OCI-LY3 (cell line): Measurements from ENCODE around the gene DAB2.

Source experiments
- H2AFZ ChIP-seq: fragments of 200-600, 300-600 bp; shearing (Covaris generic); 2 replicates; pipeline ENCODE4 v1.6.0; 2014; ENCODE audit warnings: antibody characterized with exemption, low read depth, low read length
- H3K27ac ChIP-seq: fragments of 200-600, 300-600 bp; sonication (generic); 2 replicates; pipeline ENCODE4 v1.5.1; 2014; ENCODE audit warnings: mild to moderate bottlenecking, low read length, moderate library complexity, mixed read lengths
- H3K27me3 ChIP-seq: fragments of 200-600, 300-600 bp; sonication (generic); 2 replicates; pipeline ENCODE4 v1.6.1; 2014; ENCODE audit warnings: low read depth, low read length, mixed read lengths
- H3K36me3 ChIP-seq: fragments of 200-600, 300-600 bp; sonication (generic); replicated peaks from 2 replicates; pipeline ENCODE3; 2014; ENCODE audit warnings: low read depth, low read length, mixed read lengths
- H3K4me1 ChIP-seq: fragments of 300-600, 200-600 bp; sonication (generic); 2 replicates; pipeline ENCODE4 v1.6.1; 2014; ENCODE audit warnings: low read length, mixed read lengths
- H3K4me2 ChIP-seq: fragments of 200-600, 300-600 bp; sonication (generic); 2 replicates; pipeline ENCODE4 v1.6.1; 2014; ENCODE audit warnings: low read length, mixed read lengths
- H3K4me3 ChIP-seq: fragments of 300-600, 200-600 bp; sonication (generic); 2 replicates; pipeline ENCODE4 v1.5.1; 2014; ENCODE audit warnings: antibody characterized with exemption, mild to moderate bottlenecking, low read length, moderate library complexity
- H3K79me2 ChIP-seq: fragments of 300-600, 200-600 bp; shearing (Covaris generic); 2 replicates; pipeline ENCODE4 v1.6.1; 2014; ENCODE audit warnings: mild to moderate bottlenecking, low read length, mixed read lengths
- H3K9ac ChIP-seq: fragments of 300-600, 200-600 bp; shearing (Covaris generic); 2 replicates; pipeline ENCODE4 v1.6.0; 2014; ENCODE audit warnings: mild to moderate bottlenecking, low read length, moderate library complexity
- H3K9me3 ChIP-seq: fragments of 200-600, 300-600 bp; shearing (Covaris generic); 2 replicates; pipeline ENCODE4 v1.6.1; 2014; ENCODE audit warnings: low read length, mixed read lengths; ENCODE audit not compliant: insufficient read depth
- H4K20me1 ChIP-seq: fragments of 200-600, 300-600 bp; sonication (generic); 2 replicates; pipeline ENCODE4 v1.6.1; 2016; ENCODE audit warnings: low read length, mixed read lengths; ENCODE audit not compliant: insufficient read depth
- EZH2phosphoT487 ChIP-seq: fragments of 200-600 bp; shearing (Covaris generic); IDR thresholded peaks from 2 replicates; pipeline ENCODE4 v1.6.1; 2018; ENCODE audit warnings: antibody characterized with exemption, mixed run types, low read depth
- TF ChIP-seq, protein P1 (sequence below): fragments of 200-600, 300-600 bp; sonication (generic); IDR thresholded peaks from 2 replicates; pipeline ENCODE4 v1.5.1; 2014; ENCODE audit warnings: antibody characterized with exemption, low read length, low read depth

DAB2 gene

DNA sequence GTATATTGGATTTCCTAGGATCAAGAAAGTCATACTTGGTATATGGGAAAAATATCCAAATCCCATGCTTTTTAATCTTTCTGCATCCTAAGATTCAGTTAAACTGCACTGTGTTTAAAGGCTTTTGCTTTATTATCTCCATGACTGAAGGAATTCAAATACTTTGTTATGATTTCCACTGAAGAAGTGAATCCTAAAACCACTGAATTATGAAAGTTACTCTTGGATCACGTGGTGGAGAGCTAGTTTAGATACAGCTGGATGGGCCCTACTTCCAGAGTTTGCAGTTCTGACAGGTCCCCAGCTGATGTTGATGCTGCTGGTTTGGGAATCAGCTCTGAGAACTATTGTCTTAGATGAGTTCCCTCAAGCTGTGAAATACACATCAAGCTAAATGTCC, 5.0 kb downstream of the DAB2 start:
- Histone ChIP-seq H3K9me3 (no peaks in the 10 kb centered on the region), H3K4me2 (no peak overlapping the region), H3K4me1 (no peaks in the 10 kb centered on the region), H3K27ac (no peak overlapping the region), H3K27me3 (no peaks in the 10 kb centered on the region), H2AFZ (no peak overlapping the region), H3K79me2 (no peaks in the 10 kb centered on the region), H4K20me1 (no peaks in the 10 kb centered on the region), H3K36me3 (no peaks in the 10 kb centered on the region), H3K9ac (no peak overlapping the region), H3K4me3 (no peak overlapping the region)
- TF ChIP-seq, protein P1, sequence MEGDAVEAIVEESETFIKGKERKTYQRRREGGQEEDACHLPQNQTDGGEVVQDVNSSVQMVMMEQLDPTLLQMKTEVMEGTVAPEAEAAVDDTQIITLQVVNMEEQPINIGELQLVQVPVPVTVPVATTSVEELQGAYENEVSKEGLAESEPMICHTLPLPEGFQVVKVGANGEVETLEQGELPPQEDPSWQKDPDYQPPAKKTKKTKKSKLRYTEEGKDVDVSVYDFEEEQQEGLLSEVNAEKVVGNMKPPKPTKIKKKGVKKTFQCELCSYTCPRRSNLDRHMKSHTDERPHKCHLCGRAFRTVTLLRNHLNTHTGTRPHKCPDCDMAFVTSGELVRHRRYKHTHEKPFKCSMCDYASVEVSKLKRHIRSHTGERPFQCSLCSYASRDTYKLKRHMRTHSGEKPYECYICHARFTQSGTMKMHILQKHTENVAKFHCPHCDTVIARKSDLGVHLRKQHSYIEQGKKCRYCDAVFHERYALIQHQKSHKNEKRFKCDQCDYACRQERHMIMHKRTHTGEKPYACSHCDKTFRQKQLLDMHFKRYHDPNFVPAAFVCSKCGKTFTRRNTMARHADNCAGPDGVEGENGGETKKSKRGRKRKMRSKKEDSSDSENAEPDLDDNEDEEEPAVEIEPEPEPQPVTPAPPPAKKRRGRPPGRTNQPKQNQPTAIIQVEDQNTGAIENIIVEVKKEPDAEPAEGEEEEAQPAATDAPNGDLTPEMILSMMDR = no peak
- no peak for TF ChIP-seq EZH2phosphoT487

DNA sequence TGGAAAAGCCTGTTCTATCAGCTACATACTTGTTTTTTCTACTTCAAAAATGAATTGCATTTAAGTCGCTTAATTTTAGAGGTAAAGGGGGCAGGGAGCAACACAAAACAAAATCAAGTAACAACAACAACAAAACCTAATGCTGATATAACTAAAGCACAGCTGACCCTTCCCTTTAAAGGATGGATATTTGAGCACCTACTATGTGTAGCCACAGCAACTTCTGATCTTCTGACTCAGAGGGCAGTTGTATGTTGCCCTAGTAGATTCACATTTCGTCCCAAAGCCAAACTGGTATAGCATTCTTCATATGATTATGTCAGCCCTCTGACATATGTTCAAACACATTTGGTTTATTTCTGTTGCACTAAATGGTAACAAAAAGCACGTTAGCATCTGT, 6.8 kb downstream of the DAB2 start:
- no peaks in the 10 kb centered on the region for H3K36me3 ChIP-seq
- no peak overlapping the region for H3K9ac ChIP-seq
- no peak overlapping the region for H3K4me3 ChIP-seq
- no peak overlapping the region for H2AFZ ChIP-seq
- no peak overlapping the region for H3K4me2 ChIP-seq
- H3K79me2 ChIP-seq = no peaks in the 10 kb centered on the region
- H3K27me3 ChIP-seq = no peaks in the 10 kb centered on the region
- H3K27ac ChIP-seq = no peak overlapping the region
- no peaks in the 10 kb centered on the region for H3K9me3 ChIP-seq
- peaks cover 1% of the 10 kb centered on the region for H3K4me1 ChIP-seq
- TF ChIP-seq, protein P1 = no peak
- TF ChIP-seq EZH2phosphoT487 = no peak
- H4K20me1 ChIP-seq = no peaks in the 10 kb centered on the region

DNA sequence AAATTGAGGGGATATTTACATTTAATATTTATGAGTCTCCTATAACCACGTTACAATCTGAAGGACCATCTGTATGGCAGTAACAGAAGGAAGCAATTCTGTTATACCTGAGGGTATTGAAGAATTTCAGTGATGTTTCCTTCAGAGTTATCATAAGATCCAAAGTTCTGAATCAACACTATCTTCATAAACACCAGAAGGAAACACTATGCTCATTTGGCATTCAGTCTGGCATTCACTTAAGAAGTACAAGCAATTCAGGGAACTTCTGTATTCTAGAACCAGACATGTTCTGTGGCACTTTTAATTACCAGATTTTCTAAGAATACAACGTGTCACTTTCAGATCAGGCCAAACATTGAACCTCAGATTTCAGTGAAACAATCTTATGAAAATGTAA, 9.6 kb downstream of the DAB2 start:
- H3K36me3 ChIP-seq = no peaks in the 10 kb centered on the region
- H4K20me1 ChIP-seq = no peaks in the 10 kb centered on the region
- no peak overlapping the region for H2AFZ ChIP-seq
- no peaks in the 10 kb centered on the region for H3K79me2 ChIP-seq
- no peaks in the 10 kb centered on the region for H3K9me3 ChIP-seq
- H3K4me1 ChIP-seq = peaks cover 7% of the 10 kb centered on the region
- no peak overlapping the region for H3K4me2 ChIP-seq
- no peak overlapping the region for H3K4me3 ChIP-seq
- no peaks in the 10 kb centered on the region for H3K27me3 ChIP-seq
- TF ChIP-seq, protein P1 = no peak
- TF ChIP-seq EZH2phosphoT487 = no peak
- H3K27ac ChIP-seq = no peak overlapping the region
- H3K9ac ChIP-seq = no peak overlapping the region

DNA sequence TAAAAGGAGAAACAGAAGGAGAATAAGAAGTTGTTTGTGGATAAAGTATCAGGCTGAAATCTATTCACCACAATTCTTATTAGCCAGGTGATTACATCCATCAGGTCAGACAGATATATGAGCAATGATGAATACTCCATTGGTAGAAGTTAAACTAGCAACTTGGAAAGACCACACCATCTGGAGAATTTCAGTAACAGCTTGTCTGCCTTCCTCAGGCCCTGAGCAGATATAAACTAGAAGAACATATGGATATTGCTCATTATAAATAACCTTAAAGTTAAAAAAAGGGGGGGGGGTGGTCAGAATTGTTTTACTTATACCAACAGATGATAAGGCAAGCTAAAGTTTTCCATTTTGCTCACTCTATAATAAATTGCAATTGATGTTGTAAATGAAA, 10.4 kb downstream of the DAB2 start:
- Histone ChIP-seq H3K4me3 (no peak overlapping the region), H2AFZ (no peak overlapping the region), H3K36me3 (no peaks in the 10 kb centered on the region), H4K20me1 (no peaks in the 10 kb centered on the region), H3K4me1 (peaks cover 7% of the 10 kb centered on the region), H3K27me3 (no peaks in the 10 kb centered on the region), H3K9ac (no peak overlapping the region), H3K4me2 (no peak overlapping the region), H3K79me2 (no peaks in the 10 kb centered on the region), H3K9me3 (no peaks in the 10 kb centered on the region), H3K27ac (no peak overlapping the region)
- no peak for TF ChIP-seq EZH2phosphoT487
- TF ChIP-seq, protein P1 = no peak
